Spleen (tissue), 7 donors: ENCODE data around the gene MRPS9.

Source experiments
- CTCF ChIP-seq, 11 experiments: fragments of 200-600 bp in 7 of 11; fragments of 450-650 bp in 4 of 11; sonication (generic) in 4 of 11; IDR thresholded peaks in 8 of 11; conservative IDR thresholded peaks in 3 of 11; 1 replicate in 7 of 11; 2 replicates in 4 of 11; pipeline versions ENCODE4 v1.4.0 to v1.8.0; 2016 to 2021; ENCODE audit warnings: antibody characterized with exemption in 11 of 11, inconsistent platforms in 4 of 11, mild to moderate bottlenecking in 1 of 11
- POLR2A ChIP-seq, 3 donors: fragments of 450-650 bp; IDR thresholded peaks; one replicate each; pipeline ENCODE4 v1.5.1; 2017; ENCODE audit warnings: antibody characterized with exemption in 3 of 3, mild to moderate bottlenecking in 1 of 3
- POLR2AphosphoS5 ChIP-seq, 3 donors: sonication (generic); formaldehyde crosslinking; IDR thresholded peaks; one replicate each; pipeline ENCODE4 v1.5.1; 2017; ENCODE audit warnings: antibody characterized with exemption in 3 of 3
- donor health status: DM: no; HTN: no; CAD: no; lungs with moderate emphysema.
- donor health status: DM: no; HTN: no; CAD: no.
- donor health status: DM: no; HTN: no; CAD: no.

GRCh38 chr2:105140240-105140568 is 102.3 kb downstream of the MRPS9 start:
- TF ChIP-seq CTCF (IDR thresholded peaks at IDR 0.05 in 8 of 11, conservative IDR thresholded peaks at IDR 0.05 in 3 of 11) = no peak
- no peak for TF ChIP-seq POLR2AphosphoS5 (IDR thresholded peaks at IDR 0.05)
- TF ChIP-seq POLR2A (IDR thresholded peaks at IDR 0.05) = no peak
